ENCODE data around the gene CD82.

The CD82 gene

GRCh38 chr11:44602891-44603310 is 37.4 kb downstream of the CD82 start:
- no peak for DNase-seq

GRCh38 chr11:44604171-44604581 is 38.7 kb downstream of the CD82 start:
- no peak for DNase-seq

GRCh38 chr11:44605068-44605708 is 39.7 kb downstream of the CD82 start:
- DNase-seq = no peak

GRCh38 chr11:44605965-44606364 is 40.5 kb downstream of the CD82 start:
- no peak for DNase-seq

- DNase-seq = no peak
These were observed 41.0 kb downstream of the CD82 start for GRCh38 chr11:44606472-44606871.

GRCh38 chr11:44607319-44607962 is 42.0 kb downstream of the CD82 start:
- no peak for DNase-seq

GRCh38 chr11:44607987-44608386 is 42.5 kb downstream of the CD82 start:
- DNase-seq = no peak

GRCh38 chr11:44608651-44608990 is 43.2 kb downstream of the CD82 start:
- DNase-seq = no peak

GRCh38 chr11:44608991-44609782 is 43.7 kb downstream of the CD82 start:
- peak in 1 of 2 experiments; percentile 55 for DNase-seq

GRCh38 chr11:44609783-44610155 is 44.3 kb downstream of the CD82 start:
- DNase-seq = no peak

GRCh38 chr11:44610186-44610955 is 44.9 kb downstream of the CD82 start:
- no peak for DNase-seq

- no peak for DNase-seq
These were observed 45.6 kb downstream of the CD82 start for GRCh38 chr11:44611088-44611487.

GRCh38 chr11:44611687-44612434 is 46.4 kb downstream of the CD82 start:
- DNase-seq = peak; percentile 64 to 69

- no peak for DNase-seq
These were observed 47.7 kb downstream of the CD82 start for GRCh38 chr11:44613153-44613552.

GRCh38 chr11:44614281-44614775 is 48.9 kb downstream of the CD82 start:
- DNase-seq = no peak

GRCh38 chr11:44615041-44615755 is 49.7 kb downstream of the CD82 start:
- DNase-seq = no peak

- no peak for DNase-seq
These were observed 50.7 kb downstream of the CD82 start for GRCh38 chr11:44615913-44616791.

- peak; percentile 11 to 14 for DNase-seq
These were observed 52.4 kb downstream of the CD82 start for GRCh38 chr11:44617671-44618461.

- peak; percentile 9 to 13 for DNase-seq
These were observed 53.3 kb downstream of the CD82 start for GRCh38 chr11:44618561-44619425.
